ENCODE data around the gene SCUBE1.

DNA sequence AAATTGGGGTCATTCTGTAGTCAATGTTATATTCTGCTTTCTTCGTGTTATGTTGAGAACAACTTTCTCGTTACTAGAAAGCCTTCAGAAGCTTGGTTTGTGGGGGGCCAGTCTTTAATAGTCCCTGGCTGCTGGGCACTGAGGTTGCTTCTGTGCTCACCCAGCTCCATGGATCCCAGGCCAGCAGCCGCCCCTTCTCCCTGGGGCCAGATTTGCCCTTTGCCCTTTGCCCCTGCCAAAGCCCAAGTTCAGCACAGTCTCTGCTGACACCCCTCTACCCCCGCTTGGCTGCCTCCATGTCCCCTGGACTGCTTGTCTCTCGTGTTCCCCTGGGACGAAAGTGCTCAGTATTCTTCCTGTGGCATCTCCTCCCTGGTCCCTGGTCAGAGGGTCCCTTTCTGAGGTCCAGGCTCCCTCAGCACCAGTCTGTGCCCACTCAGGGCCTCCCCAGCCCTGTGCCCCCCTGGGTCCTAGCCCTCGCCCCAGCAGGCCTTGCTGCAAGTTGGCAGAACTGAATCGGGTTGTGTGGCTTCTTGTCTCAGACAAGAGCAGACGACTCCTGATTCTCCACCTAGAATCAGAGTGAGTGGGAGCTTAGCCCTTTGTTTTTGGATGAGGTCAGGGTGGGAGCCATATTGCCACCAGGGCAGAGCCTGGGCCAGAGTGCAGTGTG, 185.2 kb downstream of the SCUBE1 start:
- TF ChIP-seq, protein P1, sequence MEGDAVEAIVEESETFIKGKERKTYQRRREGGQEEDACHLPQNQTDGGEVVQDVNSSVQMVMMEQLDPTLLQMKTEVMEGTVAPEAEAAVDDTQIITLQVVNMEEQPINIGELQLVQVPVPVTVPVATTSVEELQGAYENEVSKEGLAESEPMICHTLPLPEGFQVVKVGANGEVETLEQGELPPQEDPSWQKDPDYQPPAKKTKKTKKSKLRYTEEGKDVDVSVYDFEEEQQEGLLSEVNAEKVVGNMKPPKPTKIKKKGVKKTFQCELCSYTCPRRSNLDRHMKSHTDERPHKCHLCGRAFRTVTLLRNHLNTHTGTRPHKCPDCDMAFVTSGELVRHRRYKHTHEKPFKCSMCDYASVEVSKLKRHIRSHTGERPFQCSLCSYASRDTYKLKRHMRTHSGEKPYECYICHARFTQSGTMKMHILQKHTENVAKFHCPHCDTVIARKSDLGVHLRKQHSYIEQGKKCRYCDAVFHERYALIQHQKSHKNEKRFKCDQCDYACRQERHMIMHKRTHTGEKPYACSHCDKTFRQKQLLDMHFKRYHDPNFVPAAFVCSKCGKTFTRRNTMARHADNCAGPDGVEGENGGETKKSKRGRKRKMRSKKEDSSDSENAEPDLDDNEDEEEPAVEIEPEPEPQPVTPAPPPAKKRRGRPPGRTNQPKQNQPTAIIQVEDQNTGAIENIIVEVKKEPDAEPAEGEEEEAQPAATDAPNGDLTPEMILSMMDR (IDR thresholded peaks at IDR 0.05) = no peak
- TF ChIP-seq POLR2A (IDR thresholded peaks at IDR 0.05) (no peak), EP300 (IDR thresholded peaks at IDR 0.05) (no peak)
